OCI-LY3 (cell line): Measurements from ENCODE around the gene C10orf90.

Experiments used
- CTCF ChIP-seq: fragments of 200-600, 300-600 bp; sonication (generic); IDR thresholded peaks from 2 replicates; pipeline ENCODE4 v1.5.1; 2014; ENCODE audit warnings: antibody characterized with exemption, low read length, low read depth
- EZH2phosphoT487 ChIP-seq: fragments of 200-600 bp; shearing (Covaris generic); IDR thresholded peaks from 2 replicates; pipeline ENCODE4 v1.6.1; 2018; ENCODE audit warnings: antibody characterized with exemption, mixed run types, low read depth

GRCh38 chr10:126478546-126478945 lies 191.9 kb downstream of the C10orf90 start:
- TF ChIP-seq CTCF = no peak
- TF ChIP-seq EZH2phosphoT487 = no peak
